Right cardiac atrium (tissue), 5 donors: Measurements from ENCODE around the gene PCK2. TPM values are rescaled to one million over a fixed set of nuclear protein-coding genes. Genes with fewer than 3 reads are reported as not detected.
A peak's percentile ranks its signal among the peaks of the same experiment; 100 is the strongest.
"Not testable (repeated sequence)": the region's sequence is repeated elsewhere in the genome, so short reads cannot be mapped to it uniquely, and the experiment has no call there.

Experiments
- ATAC-seq, 2 donors: fragments of 200-7000 bp; cut with Tn5 transposase; one replicate each; pipeline versions ENCODE4 v1.8.0 to v1.9.1; 2020; ENCODE audit warnings: moderate library complexity in 2 of 2, mild to moderate bottlenecking in 1 of 2
- DNase-seq, 3 donors: peaks; one replicate each; pipeline ENCODE4 v3.0.0-alpha.2; 2020
- H3K27ac ChIP-seq: one replicate; pipeline ENCODE4 v1.5.1; 2013; ENCODE audit warnings: mild to moderate bottlenecking, low read length, control low read depth, moderate library complexity
- H3K27me3 ChIP-seq: one replicate; pipeline ENCODE4 v1.6.1; 2013; ENCODE audit not compliant: control insufficient read depth, insufficient read depth
- H3K4me1 ChIP-seq: one replicate; pipeline ENCODE4 v1.6.1; 2013; ENCODE audit warnings: low read length; ENCODE audit not compliant: control insufficient read depth, insufficient read depth
- H3K4me3 ChIP-seq: one replicate; pipeline ENCODE4 v1.5.1; 2013; ENCODE audit warnings: low read length, control low read depth
- H3K9me3 ChIP-seq: one replicate; pipeline ENCODE4 v1.6.1; 2013; ENCODE audit warnings: low read length; ENCODE audit not compliant: control insufficient read depth
- WGBS: extraction: QIAGEN DNeasy Blood & Tissue Kit; methylation state at CpG from one replicate; pipeline ENCODE4 v1.1.7; 2013; 5-methylcytosine and 5-hydroxymethylcytosine counted together
- intact Hi-C, 4 donors: fragments of 100-400 bp; cut with DNase I; formaldehyde crosslinking; loops; one replicate each; pipeline versions ENCODE4 v1.11.0 to v1.14.0; 2022 to 2023
- polyA plus RNA-seq: library from polyadenylated mRNA; stranded (reverse); fragments of 200-250 nt; gene quantifications from one replicate; pipeline ENCODE4 v1.2.3, GENCODE V29; 2013
- total RNA-seq, 4 donors: library from RNA; stranded (reverse); fragmentation: NEBNext Ultra II Directional; extraction: Animal tissue kit (Norgen Biotek cat#: 25700); gene quantifications; one replicate each; pipeline ENCODE4 v1.2.1, GENCODE V29; 2021
- donor health status: healthy with polysubstance abuse.
- donor health status: DM: no; HTN: yes; CAD: no.
- donor health status: DM: no; HTN: no; CAD: no.
- donor health status: DM: no; HTN: yes; CAD: no; lungs with severe emphysema.
- donor health status: DM: yes; HTN: yes; CAD: no.

Gene PCK2
- total and polyA plus RNA-seq, 5 donors, result 3.5 to 11.0 (median 4.9) TPM

DNA sequence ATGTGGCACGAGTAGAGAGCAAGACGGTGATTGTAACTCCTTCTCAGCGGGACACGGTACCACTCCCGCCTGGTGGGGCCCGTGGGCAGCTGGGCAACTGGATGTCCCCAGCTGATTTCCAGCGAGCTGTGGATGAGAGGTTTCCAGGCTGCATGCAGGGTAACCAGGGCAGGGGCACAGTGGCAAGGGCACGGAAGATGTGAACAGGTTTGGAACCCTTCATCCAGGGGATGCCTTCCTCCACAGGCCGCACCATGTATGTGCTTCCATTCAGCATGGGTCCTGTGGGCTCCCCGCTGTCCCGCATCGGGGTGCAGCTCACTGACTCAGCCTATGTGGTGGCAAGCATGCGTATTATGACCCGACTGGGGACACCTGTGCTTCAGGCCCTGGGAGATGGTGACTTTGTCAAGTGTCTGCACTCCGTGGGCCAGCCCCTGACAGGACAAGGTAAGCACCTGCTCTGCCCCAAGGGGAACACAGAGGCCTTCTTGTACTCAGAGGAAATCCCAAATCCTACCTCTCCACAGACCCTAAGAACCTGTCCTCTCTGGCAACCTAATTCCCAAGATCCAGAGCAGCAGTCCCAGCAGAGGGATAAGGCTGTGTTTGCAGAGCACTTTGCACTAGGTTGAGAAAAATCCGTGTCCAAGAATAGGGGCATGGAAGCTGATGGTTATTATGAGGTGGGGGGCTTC lies 4.3 kb downstream of the PCK2 start:
- H3K27me3 ChIP-seq, result no peaks in the 10 kb centered on the region
- peaks cover 6% of the 10 kb centered on the region for H3K4me1 ChIP-seq
- DNase-seq (no peak), ATAC-seq (no peak)
- no peak overlapping the region for H3K4me3 ChIP-seq
- WGBS, result 94% methylated on average over 16 of the region's 16 CpGs
- no peaks in the 10 kb centered on the region for H3K9me3 ChIP-seq
- intact Hi-C loops, result loop anchor here in 2 of 4 donors (10.0 kb wide), 1 partner anchor 114 kb away; the partner anchor contains the start of gene DHRS4L2 (in 2 of the 2)
- H3K27ac ChIP-seq, result no peak overlapping the region

DNA sequence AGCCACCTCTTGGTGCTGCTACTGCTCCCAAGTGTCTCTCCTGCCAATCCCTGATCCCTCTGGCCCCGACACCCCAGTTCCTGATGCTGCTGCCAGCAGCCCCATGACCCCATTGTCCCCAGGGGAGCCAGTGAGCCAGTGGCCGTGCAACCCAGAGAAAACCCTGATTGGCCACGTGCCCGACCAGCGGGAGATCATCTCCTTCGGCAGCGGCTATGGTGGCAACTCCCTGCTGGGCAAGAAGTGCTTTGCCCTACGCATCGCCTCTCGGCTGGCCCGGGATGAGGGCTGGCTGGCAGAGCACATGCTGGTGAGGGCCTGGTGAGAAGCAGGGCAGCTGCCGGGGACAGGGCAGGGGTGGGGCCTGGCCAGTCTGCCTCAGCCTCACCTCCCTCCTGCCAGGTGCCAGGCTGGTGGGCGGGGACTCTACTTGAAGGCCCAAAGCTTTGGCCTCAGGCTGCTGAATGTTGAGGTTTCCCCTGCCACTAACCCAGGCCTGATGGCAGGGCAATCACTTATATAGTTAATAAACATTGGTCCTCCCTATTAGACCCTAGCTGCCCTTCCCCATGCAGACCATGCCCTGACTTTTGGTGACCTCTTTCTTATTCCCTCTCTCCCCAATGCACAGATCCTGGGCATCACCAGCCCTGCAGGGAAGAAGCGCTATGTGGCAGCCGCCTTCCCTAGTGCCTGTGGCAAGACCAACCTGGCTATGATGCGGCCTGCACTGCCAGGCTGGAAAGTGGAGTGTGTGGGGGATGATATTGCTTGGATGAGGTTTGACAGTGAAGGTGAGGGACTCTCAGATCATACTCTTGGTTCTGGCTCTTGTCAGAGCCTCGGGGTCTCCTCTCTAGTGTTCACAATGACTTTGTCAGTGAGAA lies 5.1 kb downstream of the PCK2 start:
- ATAC-seq (no peak), DNase-seq (no peak)
- no peak overlapping the region for H3K4me3 ChIP-seq
- H3K27me3 ChIP-seq, result no peaks in the 10 kb centered on the region
- H3K4me1 ChIP-seq, result peaks cover 4% of the 10 kb centered on the region
- H3K9me3 ChIP-seq, result no peaks in the 10 kb centered on the region
- 82% methylated on average over 17 of the region's 17 CpGs for WGBS
- intact Hi-C loops, result loop anchor here in 2 of 4 donors (10.0 kb wide), 1 partner anchor 114 kb away; the partner anchor contains the start of gene DHRS4L2 (in 2 of the 2)
- no peak overlapping the region for H3K27ac ChIP-seq

DNA sequence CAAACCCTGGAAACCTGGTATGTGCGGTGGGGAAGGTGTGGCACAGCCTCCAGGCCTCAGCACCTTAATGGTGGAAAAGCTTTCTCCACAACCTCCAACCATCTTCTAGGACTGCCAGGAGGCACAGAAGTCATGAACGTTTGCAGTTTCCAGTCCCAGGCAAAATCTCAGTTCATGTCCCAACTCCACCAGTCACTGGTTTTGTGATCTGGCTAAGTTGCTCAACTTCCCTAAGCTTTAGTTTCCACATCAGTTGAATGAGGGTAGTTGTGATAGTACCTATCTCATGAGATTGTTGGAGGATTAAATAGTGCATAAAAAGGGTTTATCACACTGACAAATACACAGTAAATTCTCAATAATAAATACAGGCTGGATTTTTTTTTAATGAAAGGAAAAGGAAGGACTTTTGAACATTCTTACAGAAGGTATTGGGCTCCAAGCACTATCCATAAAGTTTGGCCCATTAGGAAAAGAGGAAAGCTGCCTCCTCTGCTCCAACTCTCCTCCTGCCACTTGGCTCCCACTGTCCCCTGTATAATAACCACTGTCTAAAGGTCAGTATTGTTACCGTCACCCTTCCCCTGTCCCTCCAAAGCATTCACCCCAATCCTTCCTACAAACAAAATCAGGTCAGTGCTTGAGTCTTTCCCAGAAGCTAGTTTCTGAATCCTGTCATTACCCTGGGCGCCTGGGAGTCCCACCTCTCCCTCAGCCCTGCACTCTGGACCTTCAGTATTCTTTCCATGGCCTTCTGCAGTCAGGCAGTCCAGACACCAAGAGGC lies 6.3 kb downstream of the PCK2 start:
- intact Hi-C loops, result loop anchor here in 2 of 4 donors (10.0 kb wide), 1 partner anchor 46 kb away; the partner anchor contains the start of gene CARMIL3 (in 2 of the 2)
- Histone ChIP-seq H3K4me1 (no peaks in the 10 kb centered on the region), H3K27ac (no peak overlapping the region), H3K9me3 (no peaks in the 10 kb centered on the region), H3K27me3 (no peaks in the 10 kb centered on the region), H3K4me3 (no peak overlapping the region)
- no peak for ATAC-seq
- DNase-seq, result no peak
- WGBS, result 78% methylated on average over 4 of the region's 4 CpGs

DNA sequence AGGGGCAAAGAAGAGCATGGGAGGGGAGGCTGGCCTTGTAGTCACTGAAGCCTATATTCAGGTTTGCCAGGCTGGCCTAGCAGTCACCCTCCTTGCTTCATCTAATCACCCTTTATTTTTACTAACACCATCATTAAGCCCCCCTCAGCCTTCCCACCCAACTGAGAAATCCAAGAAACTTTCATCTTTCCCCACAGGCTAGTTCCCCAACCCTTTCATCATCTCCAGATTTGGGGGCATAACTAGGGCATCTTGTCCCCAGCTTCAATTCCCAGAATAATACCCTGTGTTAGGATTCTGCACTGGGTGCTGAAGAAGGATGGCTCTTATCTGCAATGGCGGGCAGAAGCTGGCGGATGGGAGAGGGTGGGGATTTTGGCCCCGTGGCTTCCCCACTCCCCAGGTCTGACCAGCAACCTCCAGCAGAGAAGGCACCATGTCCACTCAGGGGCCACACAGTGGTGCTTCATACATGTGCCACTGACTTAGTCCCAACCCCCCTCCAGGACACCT lies 6.9 kb downstream of the PCK2 start:
- Histone ChIP-seq H3K27ac (no peak overlapping the region), H3K27me3 (no peaks in the 10 kb centered on the region), H3K4me3 (no peak overlapping the region), H3K4me1 (no peaks in the 10 kb centered on the region), H3K9me3 (no peaks in the 10 kb centered on the region)
- DNase-seq (no peak), ATAC-seq (no peak)
- intact Hi-C loops, result loop anchor here in 2 of 4 donors (10.0 kb wide), 1 partner anchor 46 kb away; the partner anchor contains the start of gene CARMIL3 (in 2 of the 2)
- WGBS, result 94% methylated on average over 3 of the region's 3 CpGs

DNA sequence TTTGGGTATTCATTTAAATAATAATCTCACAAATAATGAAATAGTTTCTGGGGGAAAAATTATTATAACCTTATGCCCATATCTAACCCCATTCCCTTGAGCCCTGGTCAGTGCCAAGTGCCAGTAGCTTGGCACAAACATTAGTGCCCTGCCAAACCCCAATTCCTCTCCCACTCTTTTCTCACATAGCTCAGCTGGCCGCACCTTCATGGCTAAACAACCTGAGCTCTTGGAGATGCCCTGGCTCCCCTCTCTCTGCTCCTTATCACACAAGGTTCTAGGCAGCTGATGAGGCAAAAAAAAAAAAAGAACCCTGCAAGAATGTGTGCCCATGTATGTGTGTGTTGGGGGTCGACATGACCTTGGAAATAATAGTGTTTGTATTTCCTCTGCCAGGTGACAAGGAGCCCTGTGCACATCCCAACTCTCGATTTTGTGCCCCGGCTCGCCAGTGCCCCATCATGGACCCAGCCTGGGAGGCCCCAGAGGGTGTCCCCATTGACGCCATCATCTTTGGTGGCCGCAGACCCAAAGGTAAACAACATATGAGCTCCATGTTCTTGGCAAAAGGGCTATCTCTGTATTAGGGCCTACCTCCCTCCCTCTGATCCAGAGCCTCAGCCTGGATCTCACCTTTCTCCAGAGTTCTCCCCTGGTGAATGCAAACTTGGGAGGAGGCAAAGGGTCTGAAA lies 8.4 kb downstream of the PCK2 start:
- WGBS, result 92% methylated on average over 7 of the region's 7 CpGs
- Histone ChIP-seq H3K4me1 (no peaks in the 10 kb centered on the region), H3K9me3 (no peaks in the 10 kb centered on the region), H3K4me3 (no peak overlapping the region), H3K27ac (no peak overlapping the region), H3K27me3 (no peaks in the 10 kb centered on the region)
- intact Hi-C loops, result loop anchor here in 2 of 4 donors (10.0 kb wide), 1 partner anchor 48 kb away; the partner anchor contains the start of gene CARMIL3 (in 2 of the 2)
- ATAC-seq (no peak), DNase-seq (no peak)

DNA sequence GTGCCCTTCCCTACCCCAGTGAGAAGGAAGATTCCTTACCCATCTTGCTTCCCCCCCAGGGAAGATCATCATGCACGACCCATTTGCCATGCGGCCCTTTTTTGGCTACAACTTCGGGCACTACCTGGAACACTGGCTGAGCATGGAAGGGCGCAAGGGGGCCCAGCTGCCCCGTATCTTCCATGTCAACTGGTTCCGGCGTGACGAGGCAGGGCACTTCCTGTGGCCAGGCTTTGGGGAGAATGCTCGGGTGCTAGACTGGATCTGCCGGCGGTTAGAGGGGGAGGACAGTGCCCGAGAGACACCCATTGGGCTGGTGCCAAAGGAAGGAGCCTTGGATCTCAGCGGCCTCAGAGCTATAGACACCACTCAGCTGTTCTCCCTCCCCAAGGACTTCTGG lies 9.3 kb downstream of the PCK2 start:
- Histone ChIP-seq H3K27me3 (no peaks in the 10 kb centered on the region), H3K27ac (no peak overlapping the region), H3K4me3 (no peak overlapping the region), H3K9me3 (no peaks in the 10 kb centered on the region), H3K4me1 (no peaks in the 10 kb centered on the region)
- DNase-seq, result no peak
- ATAC-seq, result no peak
- intact Hi-C loops, result loop anchor here in 2 of 4 donors (10.0 kb wide), 1 partner anchor 49 kb away; the partner anchor contains the start of gene CARMIL3 (in 2 of the 2)
- 91% methylated on average over 13 of the region's 13 CpGs for WGBS

DNA sequence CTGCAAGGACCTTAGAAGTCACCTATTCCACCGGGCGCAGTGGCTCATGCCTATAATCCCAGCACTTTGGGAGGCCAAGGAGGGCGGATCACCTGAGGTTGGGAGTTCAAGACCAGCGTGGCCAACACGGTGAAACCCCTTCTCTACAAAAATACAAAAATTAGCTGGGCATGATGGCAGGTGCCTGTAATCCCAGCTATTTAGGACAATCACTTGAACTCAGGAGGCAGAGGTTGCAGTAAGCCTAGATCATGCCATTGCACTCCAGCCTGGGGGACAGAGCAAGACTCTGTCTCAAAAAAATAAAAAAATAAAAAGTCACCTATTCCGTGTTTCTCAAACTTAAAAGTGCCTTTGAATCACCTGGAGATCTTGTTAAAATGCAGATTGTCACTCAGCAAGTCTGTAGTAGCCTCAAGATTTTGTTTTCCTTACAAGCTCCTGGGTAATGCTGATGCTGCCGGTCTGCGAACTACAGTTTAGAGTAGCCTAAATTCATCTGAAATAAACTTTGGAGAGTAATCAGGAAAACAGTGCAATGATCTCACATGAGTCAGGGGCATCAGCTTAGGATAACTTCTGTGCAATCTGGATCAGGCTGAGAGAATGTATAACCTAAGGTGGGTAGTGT lies 11.6 kb downstream of the PCK2 start:
- H3K4me1 ChIP-seq, H3K4me3 ChIP-seq, DNase-seq, H3K9me3 ChIP-seq, H3K27me3 ChIP-seq, H3K27ac ChIP-seq, ATAC-seq: not testable (repeated sequence)
- 94% methylated on average over 8 of the region's 8 CpGs for WGBS
- intact Hi-C loops, result loop anchor here in 3 of 4 donors (5.0 to 10.0 kb wide), 2 partner anchors 48 to 51 kb away; partner anchors contain the start of gene CARMIL3 (in 2 of the 3)

DNA sequence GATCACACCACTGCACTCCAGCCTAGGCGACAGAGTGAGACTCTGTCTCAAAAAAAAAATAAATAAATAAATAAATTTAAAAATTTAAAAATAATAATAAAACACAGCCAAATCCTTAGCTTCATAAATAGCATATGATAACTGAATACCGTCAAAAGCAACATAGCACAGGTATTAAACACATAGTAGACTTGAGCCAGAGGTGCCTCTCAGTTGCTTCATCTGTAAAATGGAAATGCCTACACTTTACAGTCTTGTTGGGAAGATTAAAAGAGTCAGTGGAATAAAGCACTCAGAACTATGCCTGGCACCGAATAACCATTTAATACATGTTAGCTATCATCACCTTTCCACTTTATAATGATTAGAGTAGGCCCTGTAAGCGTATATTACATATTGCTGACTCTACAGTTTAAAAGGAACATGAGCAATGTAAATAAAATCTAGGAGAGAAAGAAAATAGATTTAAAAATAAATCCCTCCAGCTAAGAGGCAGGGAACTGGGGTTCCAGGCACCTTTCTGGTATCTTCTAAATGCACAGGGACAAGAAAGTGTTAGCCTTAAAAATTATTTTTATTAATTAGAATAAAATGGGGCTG lies 12.7 kb downstream of the PCK2 start:
- Histone ChIP-seq H3K9me3 (no peaks in the 10 kb centered on the region), H3K27ac (no peak overlapping the region), H3K4me1 (no peaks in the 10 kb centered on the region), H3K4me3 (no peak overlapping the region), H3K27me3 (no peaks in the 10 kb centered on the region)
- intact Hi-C loops, result loop anchor here in 3 of 4 donors (5.0 to 10.0 kb wide), 2 partner anchors 49 to 52 kb away; partner anchors contain the start of gene CARMIL3 (in 2 of the 3)
- WGBS, result 86% methylated on average over 4 of the region's 4 CpGs
- no peak for DNase-seq
- no peak for ATAC-seq

DNA sequence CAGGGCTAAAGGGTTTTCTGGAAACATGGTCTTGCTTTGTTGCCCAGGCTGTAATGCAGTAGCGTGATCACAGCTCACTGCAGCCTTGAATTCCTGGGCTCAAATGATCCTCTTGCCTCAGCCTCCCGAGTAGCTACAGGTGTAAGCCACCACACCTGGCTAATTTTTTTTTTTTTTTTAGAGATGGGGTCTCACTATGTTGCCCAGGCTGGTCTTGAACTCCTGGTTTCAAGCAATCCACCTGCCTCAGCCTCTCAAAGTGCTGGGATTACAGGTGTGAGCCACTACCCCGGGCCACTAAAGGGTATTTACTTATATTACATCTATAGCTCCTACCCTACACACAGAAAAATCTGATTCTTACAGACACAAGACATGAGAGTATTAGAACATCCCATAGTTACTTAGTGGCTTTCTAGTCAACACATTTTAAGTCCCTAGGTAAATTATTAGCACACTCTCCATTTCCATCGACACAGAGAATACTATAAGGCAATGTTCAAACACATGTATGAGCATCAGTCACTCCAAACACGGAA lies 14.3 kb downstream of the PCK2 start:
- no peak for DNase-seq
- no peak overlapping the region for H3K27ac ChIP-seq
- peak in 1 of 2 donors; percentile 4 for ATAC-seq

More for the DNA sequence above, 14.3 kb downstream of the PCK2 start:
- H3K4me3 ChIP-seq, result no peak overlapping the region
- no peaks in the 10 kb centered on the region for H3K4me1 ChIP-seq
- intact Hi-C loops, result loop anchor here in 3 of 4 donors (5.0 to 10.0 kb wide), 2 partner anchors 51 to 54 kb away; partner anchors contain the start of gene CARMIL3 (in 2 of the 3)
- H3K27me3 ChIP-seq, result no peaks in the 10 kb centered on the region
- H3K9me3 ChIP-seq, result no peaks in the 10 kb centered on the region
- 45% methylated on average over 5 of the region's 5 CpGs for WGBS
